GM19035 (cell line): ENCODE measurements around the gene OR6K2.
"Not testable (repeated sequence)": the region's sequence is repeated elsewhere in the genome, so short reads cannot be mapped to it uniquely, and the experiment has no call there.

Experiments used
- ATAC-seq: cut with Tn5 transposase; IDR thresholded peaks from one replicate; pipeline ENCODE4 v1.9.1; 2021; ENCODE audit not compliant: unreplicated experiment

OR6K2 gene

GRCh38 chr1:158700552-158700951, at the start of gene OR6K2:
TSS of gene OR6K2 (minus strand) at chr1:158700652. CDS start at chr1:158700652, 0 bp downstream.
- no peak for ATAC-seq

- ATAC-seq, result no peak
Measured at GRCh38 chr1:158735848-158736247, 35.4 kb upstream of the OR6K2 start.

DNA sequence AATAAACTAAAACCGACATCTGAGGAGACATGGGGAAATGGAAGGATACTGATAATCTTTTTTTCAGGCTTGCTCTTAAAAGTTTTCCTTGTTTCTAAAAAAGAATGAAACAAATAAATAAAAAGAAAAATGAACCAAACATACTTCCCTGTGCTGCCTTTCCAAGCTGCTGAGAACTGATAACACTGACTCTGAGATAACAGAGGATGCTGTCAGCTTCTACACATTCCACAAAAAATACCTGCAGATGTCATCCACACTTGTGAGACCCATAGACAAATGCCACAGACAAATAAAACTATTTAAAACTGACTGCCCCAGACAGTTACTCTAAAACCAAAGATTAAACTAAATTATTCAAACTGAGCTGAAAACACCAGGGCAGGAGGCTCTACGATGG, 32.1 kb upstream of the OR6K2 start:
- no peak for ATAC-seq

- ATAC-seq, result no peak
Measured at GRCh38 chr1:158731707-158732106, 31.3 kb upstream of the OR6K2 start.

- no peak for ATAC-seq
Measured at GRCh38 chr1:158730453-158730852, 30.0 kb upstream of the OR6K2 start.

DNA sequence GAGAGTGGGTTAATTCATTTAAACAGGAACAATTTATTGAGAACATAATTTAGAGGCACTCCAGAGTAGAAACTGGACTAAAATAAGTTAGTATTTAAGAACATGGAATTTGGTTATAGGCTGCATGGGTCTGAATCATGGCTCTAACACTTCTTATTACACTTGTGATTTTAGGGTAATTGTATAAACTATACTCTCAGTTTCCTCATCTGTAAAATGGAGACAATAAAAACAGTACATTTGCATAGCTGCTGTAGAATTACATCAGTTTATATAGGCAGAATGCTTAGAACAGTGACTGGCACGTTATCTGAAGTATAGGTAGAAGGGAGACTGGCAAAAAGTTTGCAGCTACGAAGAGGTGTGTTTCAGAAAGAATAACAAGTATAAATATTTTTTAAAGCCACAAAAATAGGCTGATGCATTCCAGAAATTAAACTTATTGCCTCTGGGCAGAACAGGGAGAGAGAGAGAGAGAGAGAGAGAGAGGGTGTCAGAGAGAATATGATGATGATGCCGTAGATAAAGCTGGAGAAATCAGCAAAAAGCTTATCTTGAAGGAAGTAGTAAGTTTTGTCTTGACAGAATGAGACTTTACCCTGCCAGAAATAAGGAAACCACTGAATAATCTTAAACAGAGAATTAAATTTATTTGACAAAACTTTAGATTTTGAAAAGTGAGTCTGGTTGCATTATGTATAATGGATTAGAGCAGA, 28.2 kb upstream of the OR6K2 start:
- ATAC-seq, result no peak

- no peak for ATAC-seq
Measured at GRCh38 chr1:158724442-158724841, 24.0 kb upstream of the OR6K2 start.

- ATAC-seq, result no peak
Measured at GRCh38 chr1:158720620-158721019, 20.2 kb upstream of the OR6K2 start, which contains the start of gene OR6K3. TSS of gene OR6K3 (minus strand) at chr1:158720720. CDS start at chr1:158718115, 2,605 bp downstream.

- ATAC-seq, result no peak
Measured at GRCh38 chr1:158719664-158720063, 19.2 kb upstream of the OR6K2 start.

- no peak for ATAC-seq
Measured at GRCh38 chr1:158717344-158717743, 16.9 kb upstream of the OR6K2 start.

GRCh38 chr1:158716335-158716734, 15.9 kb upstream of the OR6K2 start:
- peak; percentile 56 for ATAC-seq

DNA sequence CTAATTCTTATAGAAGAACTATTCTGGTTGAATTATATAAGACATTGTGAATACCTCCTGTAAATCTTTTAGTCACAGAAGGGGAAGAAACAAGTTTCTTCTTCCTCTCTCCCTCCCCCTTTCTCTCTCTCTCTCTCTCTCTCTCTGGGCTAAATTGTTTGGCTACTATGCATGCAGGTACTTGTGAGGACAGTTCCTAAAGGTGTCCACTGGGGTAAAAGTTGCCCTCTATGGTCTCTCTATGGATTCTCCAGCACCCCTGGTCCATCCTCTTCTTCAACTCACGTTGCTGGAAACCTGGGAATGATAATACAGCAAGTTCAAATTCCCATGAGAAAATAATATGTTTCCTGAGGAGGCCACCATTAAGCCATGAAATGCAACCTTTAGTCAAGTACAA, 14.3 kb upstream of the OR6K2 start:
- ATAC-seq, result no peak

DNA sequence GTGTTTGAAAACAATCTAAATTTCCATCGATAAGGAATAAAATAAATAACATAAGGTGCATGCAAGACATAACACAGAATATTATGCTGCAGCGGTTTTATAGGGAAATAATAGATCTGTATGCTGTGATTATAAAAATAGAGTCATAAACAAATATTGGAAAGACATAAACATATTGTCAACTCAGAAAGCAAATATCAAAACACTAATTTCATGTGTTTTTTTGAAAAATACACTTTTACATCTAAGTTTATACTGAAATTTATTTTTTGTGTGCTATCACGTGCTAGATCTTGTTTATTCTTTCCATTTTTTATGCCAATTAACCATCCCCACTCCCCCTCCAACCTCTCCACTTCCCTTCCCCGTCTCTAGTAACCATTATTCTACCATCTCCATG, 10.6 kb upstream of the OR6K2 start:
- no peak for ATAC-seq

DNA sequence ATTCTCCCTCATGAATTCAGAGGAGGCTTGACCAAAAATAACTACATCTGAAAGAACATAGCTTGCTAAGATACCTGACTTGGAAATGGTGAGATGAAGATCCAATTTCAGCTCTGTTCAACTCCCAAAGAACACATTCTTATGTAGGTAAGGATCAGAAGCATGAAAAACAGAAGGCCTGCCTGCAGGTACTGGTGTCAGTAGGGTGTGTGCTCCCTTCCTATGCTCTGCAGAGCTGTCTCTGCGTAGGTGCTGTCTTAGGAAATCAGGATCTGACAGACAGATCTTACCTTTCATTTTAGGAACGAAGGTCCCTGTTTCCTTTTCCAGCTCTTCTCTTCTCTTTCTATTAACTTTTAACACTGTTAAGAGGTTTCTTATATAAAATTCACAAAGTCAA, 5.6 kb upstream of the OR6K2 start:
- ATAC-seq, result no peak

GRCh38 chr1:158694596-158694995, 5.9 kb downstream of the OR6K2 start:
- no peak for ATAC-seq

- ATAC-seq, result no peak
Measured at GRCh38 chr1:158692356-158692755, 8.1 kb downstream of the OR6K2 start.

GRCh38 chr1:158691907-158692306, 8.5 kb downstream of the OR6K2 start:
- no peak for ATAC-seq

- ATAC-seq, result not testable (repeated sequence)
Measured at GRCh38 chr1:158691149-158691548, 9.3 kb downstream of the OR6K2 start.

DNA sequence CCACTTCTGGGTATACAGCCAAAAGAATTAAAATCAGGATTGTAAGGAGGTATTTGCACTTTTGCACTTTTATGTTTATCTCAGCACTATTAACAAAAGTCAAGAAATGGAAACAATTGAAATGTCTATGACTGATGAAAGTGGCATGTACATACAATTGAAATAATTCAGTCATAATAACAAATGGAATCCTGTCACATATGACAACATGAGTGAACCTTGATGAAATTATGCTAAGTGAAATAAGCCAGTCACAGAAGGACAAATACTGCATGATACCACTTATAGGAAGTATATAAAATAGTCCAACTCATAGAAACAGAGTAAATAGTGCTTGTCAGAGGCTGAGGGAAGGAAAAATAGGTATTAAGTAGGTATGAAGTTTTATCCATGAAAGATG, 10.6 kb downstream of the OR6K2 start:
- ATAC-seq, result no peak

GRCh38 chr1:158689110-158689509, 11.3 kb downstream of the OR6K2 start:
- no peak for ATAC-seq

GRCh38 chr1:158688343-158688742, 12.1 kb downstream of the OR6K2 start:
- not testable (repeated sequence) for ATAC-seq

GRCh38 chr1:158687037-158687436, 13.4 kb downstream of the OR6K2 start:
- no peak for ATAC-seq
